ENCODE data around the gene CCDC167. TPM values are rescaled to one million over a fixed set of nuclear protein-coding genes. Genes with fewer than 3 reads are reported as not detected.

CCDC167 gene
- total RNA-seq, 1 experiment from 2014 or later, result 32.3 TPM

DNA sequence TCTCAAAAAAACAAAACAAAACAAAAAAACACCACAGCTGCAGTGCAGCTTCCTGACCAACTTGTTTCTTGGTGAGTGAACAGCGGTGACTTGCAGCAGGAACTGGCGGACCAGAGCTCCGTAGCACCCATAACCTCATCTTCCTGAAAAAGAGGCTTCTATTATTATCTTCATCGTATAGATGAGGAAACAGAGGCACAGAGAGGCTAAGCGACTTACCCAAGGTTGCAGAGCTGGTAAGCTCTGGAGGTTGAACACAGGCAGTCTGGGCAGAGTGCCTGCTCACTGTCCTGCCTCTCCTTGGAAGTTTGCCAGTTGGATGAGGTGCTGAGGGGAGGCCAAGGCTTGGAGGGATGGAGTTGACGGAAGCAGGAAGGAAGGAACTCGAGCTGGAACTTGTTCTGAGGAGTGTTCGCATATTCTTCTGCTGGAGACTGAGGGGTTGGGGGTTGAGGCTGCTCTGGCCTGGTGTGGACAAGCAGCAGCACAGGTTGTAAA lies 47.9 kb upstream of the CCDC167 start:
- ChIA-PET CTCF (interaction anchor here (0.6 to 1.0 kb wide), 3 partner anchors 18 to 157 kb away, joined by 3 to 5 read pairs (median 4); no protein-coding TSS in a partner anchor), POLR2A (no interaction called here)
- peaks cover 8% of the 10 kb centered on the region for H3K4me1 ChIP-seq
- TF ChIP-seq, protein P1, sequence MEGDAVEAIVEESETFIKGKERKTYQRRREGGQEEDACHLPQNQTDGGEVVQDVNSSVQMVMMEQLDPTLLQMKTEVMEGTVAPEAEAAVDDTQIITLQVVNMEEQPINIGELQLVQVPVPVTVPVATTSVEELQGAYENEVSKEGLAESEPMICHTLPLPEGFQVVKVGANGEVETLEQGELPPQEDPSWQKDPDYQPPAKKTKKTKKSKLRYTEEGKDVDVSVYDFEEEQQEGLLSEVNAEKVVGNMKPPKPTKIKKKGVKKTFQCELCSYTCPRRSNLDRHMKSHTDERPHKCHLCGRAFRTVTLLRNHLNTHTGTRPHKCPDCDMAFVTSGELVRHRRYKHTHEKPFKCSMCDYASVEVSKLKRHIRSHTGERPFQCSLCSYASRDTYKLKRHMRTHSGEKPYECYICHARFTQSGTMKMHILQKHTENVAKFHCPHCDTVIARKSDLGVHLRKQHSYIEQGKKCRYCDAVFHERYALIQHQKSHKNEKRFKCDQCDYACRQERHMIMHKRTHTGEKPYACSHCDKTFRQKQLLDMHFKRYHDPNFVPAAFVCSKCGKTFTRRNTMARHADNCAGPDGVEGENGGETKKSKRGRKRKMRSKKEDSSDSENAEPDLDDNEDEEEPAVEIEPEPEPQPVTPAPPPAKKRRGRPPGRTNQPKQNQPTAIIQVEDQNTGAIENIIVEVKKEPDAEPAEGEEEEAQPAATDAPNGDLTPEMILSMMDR (IDR thresholded peaks at IDR 0.05; ENCODE audit: insufficient read depth in 1 of 2, low read depth in 1 of 2, low read length in 1 of 2, severe bottlenecking in 1 of 2, unreplicated experiment in 1 of 2), result no peak
- no TSS peak for BruUV-seq (replicated peaks)
- Mint-ChIP-seq H3K4me3 (ENCODE audit: unreplicated experiment) (no peak overlapping the region), H3K9me3 (ENCODE audit: unreplicated experiment) (no peaks in the 10 kb centered on the region), H3K36me3 (ENCODE audit: insufficient read depth, unreplicated experiment) (no peaks in the 10 kb centered on the region), H3K4me1 (ENCODE audit: low read depth, unreplicated experiment) (no peaks in the 10 kb centered on the region), H3K27me3 (ENCODE audit: insufficient read depth, unreplicated experiment) (no peaks in the 10 kb centered on the region), H3K27ac (ENCODE audit: unreplicated experiment) (no peak overlapping the region)
- no peaks in the 10 kb centered on the region for H3K9me3 ChIP-seq
- no peaks in the 10 kb centered on the region for H3K36me3 ChIP-seq (ENCODE audit: control insufficient read depth, insufficient read depth, low read length)
- H3K4me3 ChIP-seq (ENCODE audit: low read depth, low read length), result no peak overlapping the region
- intact Hi-C loops (cut with micrococcal nuclease; ENCODE audit: unreplicated experiment), result no loop called here
- no peaks in the 10 kb centered on the region for H3K27me3 ChIP-seq (replicated peaks; ENCODE audit: control insufficient read depth, insufficient read depth, low read length)
- no peak for DNase-seq

DNA sequence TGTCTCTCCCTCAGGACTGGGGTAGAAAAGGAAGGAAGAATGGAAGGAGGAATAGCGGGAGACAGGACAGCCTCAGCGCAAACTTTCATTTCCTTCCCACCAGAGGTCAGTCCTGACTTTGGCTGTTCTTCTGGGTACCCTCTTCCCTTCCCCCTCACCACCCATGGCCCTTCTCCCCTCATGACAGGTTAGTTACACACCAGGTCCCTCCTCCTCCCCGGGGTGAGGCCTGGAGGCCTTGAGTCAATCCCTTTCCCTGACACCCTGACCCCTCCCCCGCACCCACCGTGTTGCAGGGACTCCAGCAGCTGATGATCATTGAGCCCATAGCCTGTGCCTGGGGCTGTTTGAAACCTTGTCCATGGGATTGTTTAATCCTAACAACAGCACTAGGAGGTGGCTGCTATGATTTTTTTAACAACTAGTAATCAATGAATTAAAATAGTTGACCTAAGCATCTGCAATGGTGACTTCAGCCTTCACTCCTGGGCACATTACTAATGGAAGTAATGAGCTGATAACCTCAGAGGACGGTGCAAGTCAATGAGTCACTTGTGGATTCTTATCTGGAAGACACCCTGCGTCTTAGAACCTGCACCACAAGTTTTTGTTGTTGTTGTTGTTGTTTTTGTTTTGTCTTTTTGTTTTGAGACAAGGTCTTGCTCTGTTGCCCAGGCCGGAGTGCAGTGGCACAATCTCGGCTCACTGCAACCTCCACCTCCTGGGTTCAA lies 46.6 kb upstream of the CCDC167 start:
- Mint-ChIP-seq H3K9me3 (ENCODE audit: unreplicated experiment) (no peaks in the 10 kb centered on the region), H3K36me3 (ENCODE audit: insufficient read depth, unreplicated experiment) (no peaks in the 10 kb centered on the region), H3K4me3 (ENCODE audit: unreplicated experiment) (no peak overlapping the region), H3K27me3 (ENCODE audit: insufficient read depth, unreplicated experiment) (no peaks in the 10 kb centered on the region), H3K27ac (ENCODE audit: unreplicated experiment) (no peak overlapping the region), H3K4me1 (ENCODE audit: low read depth, unreplicated experiment) (no peaks in the 10 kb centered on the region)
- no TSS peak for BruUV-seq (replicated peaks)
- Histone ChIP-seq H3K4me3 (ENCODE audit: low read depth, low read length) (no peak overlapping the region), H3K4me1 (peaks cover 8% of the 10 kb centered on the region), H3K9me3 (no peaks in the 10 kb centered on the region), H3K27me3 (replicated peaks; ENCODE audit: control insufficient read depth, insufficient read depth, low read length) (no peaks in the 10 kb centered on the region), H3K36me3 (ENCODE audit: control insufficient read depth, insufficient read depth, low read length) (no peaks in the 10 kb centered on the region)
- TF ChIP-seq, protein P1 (IDR thresholded peaks at IDR 0.05; ENCODE audit: insufficient read depth in 1 of 2, low read depth in 1 of 2, low read length in 1 of 2, severe bottlenecking in 1 of 2, unreplicated experiment in 1 of 2), result no peak
- POLR2A ChIA-PET, result no interaction called here
- DNase-seq, result peak; percentile 36 to 65
- intact Hi-C loops (cut with micrococcal nuclease; ENCODE audit: unreplicated experiment), result no loop called here
- CTCF ChIA-PET, result no interaction called here

DNA sequence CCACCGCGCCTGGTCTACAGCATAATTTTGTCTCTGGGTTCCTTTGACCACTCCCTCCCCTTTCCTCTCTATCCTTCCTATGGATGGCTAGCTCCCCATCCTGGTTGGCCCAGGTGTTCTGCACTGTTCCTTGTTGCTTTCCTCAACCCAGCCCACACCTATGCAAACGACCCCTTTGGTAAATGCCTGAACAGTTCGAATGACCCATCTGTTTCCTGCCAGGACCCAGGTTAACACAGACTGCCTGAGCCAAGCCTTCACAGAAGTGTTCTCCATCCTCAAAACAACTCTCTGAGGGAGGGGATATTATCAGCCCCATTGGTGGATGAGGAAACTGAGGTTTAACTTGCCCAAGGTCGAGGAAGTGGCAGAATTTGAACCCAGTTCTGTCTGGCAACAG lies 44.8 kb upstream of the CCDC167 start:
- H3K4me3 ChIP-seq (ENCODE audit: low read depth, low read length), result no peak overlapping the region
- peaks cover 8% of the 10 kb centered on the region for H3K4me1 ChIP-seq
- Mint-ChIP-seq H3K27ac (ENCODE audit: unreplicated experiment) (no peak overlapping the region), H3K27me3 (ENCODE audit: insufficient read depth, unreplicated experiment) (no peaks in the 10 kb centered on the region), H3K36me3 (ENCODE audit: insufficient read depth, unreplicated experiment) (no peaks in the 10 kb centered on the region), H3K4me3 (ENCODE audit: unreplicated experiment) (no peak overlapping the region), H3K9me3 (ENCODE audit: unreplicated experiment) (no peaks in the 10 kb centered on the region), H3K4me1 (ENCODE audit: low read depth, unreplicated experiment) (no peaks in the 10 kb centered on the region)
- POLR2A ChIA-PET, result no interaction called here
- H3K27me3 ChIP-seq (replicated peaks; ENCODE audit: control insufficient read depth, insufficient read depth, low read length), result no peaks in the 10 kb centered on the region
- CTCF ChIA-PET, result no interaction called here
- no TSS peak for BruUV-seq (replicated peaks)
- no peaks in the 10 kb centered on the region for H3K36me3 ChIP-seq (ENCODE audit: control insufficient read depth, insufficient read depth, low read length)
- no peak for DNase-seq
- TF ChIP-seq, protein P1 (IDR thresholded peaks at IDR 0.05; ENCODE audit: insufficient read depth in 1 of 2, low read depth in 1 of 2, low read length in 1 of 2, severe bottlenecking in 1 of 2, unreplicated experiment in 1 of 2), result no peak
- intact Hi-C loops (cut with micrococcal nuclease; ENCODE audit: unreplicated experiment), result no loop called here
- no peaks in the 10 kb centered on the region for H3K9me3 ChIP-seq

Measured in Caco-2 (cell line).